ENCODE measurements around the gene SPTBN1. TPM values are rescaled to one million over a fixed set of nuclear protein-coding genes. Genes with fewer than 3 reads are reported as not detected.

SPTBN1 gene
- total and polyA plus RNA-seq, 9 donors = 108 to 314 (median 232) TPM

DNA sequence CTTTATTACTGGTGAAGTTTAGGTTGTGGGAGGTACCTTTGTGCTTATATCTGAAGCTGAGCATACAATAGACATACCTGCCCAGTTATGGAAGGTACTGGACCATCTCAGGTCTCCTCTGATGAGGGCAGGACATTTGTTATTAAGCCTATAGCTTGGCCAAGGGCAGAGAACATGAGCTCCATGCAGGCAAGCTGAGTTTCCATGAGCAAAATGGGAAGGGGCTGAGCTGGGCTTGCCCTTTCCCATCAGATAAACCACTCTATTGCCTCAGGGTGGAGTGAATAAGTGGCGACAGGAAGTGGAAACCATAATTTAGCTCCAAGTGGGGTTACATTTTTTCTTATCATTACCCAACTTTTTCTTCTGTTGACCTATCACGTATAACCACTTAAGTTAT is 227.5 kb downstream of the SPTBN1 start:
- no peak overlapping the region for H3K27ac ChIP-seq
- intact Hi-C loops (cut with DNase I) = no loop called here
- no peaks in the 10 kb centered on the region for H3K27me3 ChIP-seq
- DNase-seq = no peak
- no peak overlapping the region for H3K4me3 ChIP-seq
- TF ChIP-seq POLR2A (IDR thresholded peaks at IDR 0.05) = no peak
- TF ChIP-seq, protein P1, sequence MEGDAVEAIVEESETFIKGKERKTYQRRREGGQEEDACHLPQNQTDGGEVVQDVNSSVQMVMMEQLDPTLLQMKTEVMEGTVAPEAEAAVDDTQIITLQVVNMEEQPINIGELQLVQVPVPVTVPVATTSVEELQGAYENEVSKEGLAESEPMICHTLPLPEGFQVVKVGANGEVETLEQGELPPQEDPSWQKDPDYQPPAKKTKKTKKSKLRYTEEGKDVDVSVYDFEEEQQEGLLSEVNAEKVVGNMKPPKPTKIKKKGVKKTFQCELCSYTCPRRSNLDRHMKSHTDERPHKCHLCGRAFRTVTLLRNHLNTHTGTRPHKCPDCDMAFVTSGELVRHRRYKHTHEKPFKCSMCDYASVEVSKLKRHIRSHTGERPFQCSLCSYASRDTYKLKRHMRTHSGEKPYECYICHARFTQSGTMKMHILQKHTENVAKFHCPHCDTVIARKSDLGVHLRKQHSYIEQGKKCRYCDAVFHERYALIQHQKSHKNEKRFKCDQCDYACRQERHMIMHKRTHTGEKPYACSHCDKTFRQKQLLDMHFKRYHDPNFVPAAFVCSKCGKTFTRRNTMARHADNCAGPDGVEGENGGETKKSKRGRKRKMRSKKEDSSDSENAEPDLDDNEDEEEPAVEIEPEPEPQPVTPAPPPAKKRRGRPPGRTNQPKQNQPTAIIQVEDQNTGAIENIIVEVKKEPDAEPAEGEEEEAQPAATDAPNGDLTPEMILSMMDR (IDR thresholded peaks at IDR 0.05) = no peak
- TF ChIP-seq EP300 (IDR thresholded peaks at IDR 0.05) = no peak
- WGBS, 3 donors = 88 to 90% (median 89%) methylated on average over 2 of the region's 2 CpGs
- H3K4me1 ChIP-seq (ENCODE audit: insufficient read depth) = no peaks in the 10 kb centered on the region
- no peaks in the 10 kb centered on the region for H3K9me3 ChIP-seq
- H3K36me3 ChIP-seq = no peaks in the 10 kb centered on the region

DNA sequence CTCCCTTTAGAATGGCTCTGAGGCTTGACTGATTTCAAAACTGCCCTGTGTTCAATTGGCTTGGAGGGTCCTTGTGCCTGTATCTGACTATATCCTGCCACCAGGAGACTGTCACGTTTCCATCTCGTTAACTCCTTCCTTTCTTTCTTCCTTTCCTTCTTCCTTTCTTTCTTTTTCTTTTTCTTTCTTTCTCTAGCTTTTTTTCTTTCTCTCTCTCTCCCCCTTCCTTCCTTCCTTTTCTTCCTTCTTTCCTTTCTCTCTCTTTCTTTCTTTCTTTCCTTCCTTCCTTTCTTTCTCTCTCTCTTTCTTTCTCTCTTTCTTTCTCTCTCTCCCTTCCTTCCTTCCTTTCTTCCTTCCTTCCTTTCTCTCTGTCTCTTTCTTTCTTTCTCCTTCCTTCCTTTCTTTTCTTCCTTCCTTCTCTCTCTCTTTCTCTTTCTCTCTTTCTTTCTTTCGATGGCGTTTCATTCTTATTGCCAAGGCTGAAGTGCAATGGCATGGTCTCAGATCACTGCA is 229.2 kb downstream of the SPTBN1 start:
- WGBS, 3 donors = 81 to 85% (median 82%) methylated on average over 4 of the region's 4 CpGs
- H3K4me3 ChIP-seq = no peak overlapping the region

DNA sequence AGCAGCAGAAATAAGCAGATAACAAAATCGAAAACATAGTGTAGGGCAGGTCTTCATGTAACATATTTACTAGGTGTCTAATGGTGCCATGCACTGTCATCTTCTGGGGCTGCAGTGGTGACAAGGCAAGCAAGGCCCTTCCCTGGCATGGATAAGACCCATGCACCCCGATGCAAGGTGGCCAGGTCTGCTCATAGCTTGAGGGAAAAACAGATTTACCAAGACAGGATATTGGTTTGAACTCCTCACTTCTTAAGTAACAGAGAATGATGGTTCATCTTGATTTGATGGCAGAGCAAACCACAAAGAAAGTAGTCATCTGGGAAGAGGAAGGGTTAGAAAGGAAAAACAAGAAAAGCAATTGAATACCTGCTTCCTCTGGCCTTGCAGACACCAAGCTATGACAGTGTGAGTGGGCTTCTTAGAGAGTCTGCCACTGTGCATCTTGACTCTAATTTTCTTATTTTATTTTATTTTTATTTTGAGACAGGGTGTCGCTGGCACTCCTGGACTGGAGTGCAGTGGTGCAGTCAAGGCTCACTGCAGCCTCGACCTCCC is 231.5 kb downstream of the SPTBN1 start:
- Histone ChIP-seq H3K27me3 (no peaks in the 10 kb centered on the region), H3K9me3 (no peaks in the 10 kb centered on the region), H3K27ac (no peak overlapping the region), H3K4me1 (ENCODE audit: insufficient read depth) (no peaks in the 10 kb centered on the region), H3K36me3 (no peaks in the 10 kb centered on the region), H3K4me3 (no peak overlapping the region)
- TF ChIP-seq EP300 (IDR thresholded peaks at IDR 0.05) = no peak
- TF ChIP-seq, protein P1 (IDR thresholded peaks at IDR 0.05) = no peak
- no peak for TF ChIP-seq POLR2A (IDR thresholded peaks at IDR 0.05)
- intact Hi-C loops (cut with DNase I) = no loop called here
- 89 to 91% (median 90%) methylated on average over 4 of the region's 4 CpGs for WGBS, 3 donors
- no peak for DNase-seq

More for the DNA sequence above, 229.2 kb downstream of the SPTBN1 start:
- no peaks in the 10 kb centered on the region for H3K27me3 ChIP-seq
- no peaks in the 10 kb centered on the region for H3K9me3 ChIP-seq
- no peak for DNase-seq
- no peaks in the 10 kb centered on the region for H3K4me1 ChIP-seq (ENCODE audit: insufficient read depth)
- intact Hi-C loops (cut with DNase I) = no loop called here
- H3K27ac ChIP-seq = no peak overlapping the region
- TF ChIP-seq, protein P1 (IDR thresholded peaks at IDR 0.05) = no peak
- TF ChIP-seq POLR2A (IDR thresholded peaks at IDR 0.05) (no peak), EP300 (IDR thresholded peaks at IDR 0.05) (no peak)
- no peaks in the 10 kb centered on the region for H3K36me3 ChIP-seq

DNA sequence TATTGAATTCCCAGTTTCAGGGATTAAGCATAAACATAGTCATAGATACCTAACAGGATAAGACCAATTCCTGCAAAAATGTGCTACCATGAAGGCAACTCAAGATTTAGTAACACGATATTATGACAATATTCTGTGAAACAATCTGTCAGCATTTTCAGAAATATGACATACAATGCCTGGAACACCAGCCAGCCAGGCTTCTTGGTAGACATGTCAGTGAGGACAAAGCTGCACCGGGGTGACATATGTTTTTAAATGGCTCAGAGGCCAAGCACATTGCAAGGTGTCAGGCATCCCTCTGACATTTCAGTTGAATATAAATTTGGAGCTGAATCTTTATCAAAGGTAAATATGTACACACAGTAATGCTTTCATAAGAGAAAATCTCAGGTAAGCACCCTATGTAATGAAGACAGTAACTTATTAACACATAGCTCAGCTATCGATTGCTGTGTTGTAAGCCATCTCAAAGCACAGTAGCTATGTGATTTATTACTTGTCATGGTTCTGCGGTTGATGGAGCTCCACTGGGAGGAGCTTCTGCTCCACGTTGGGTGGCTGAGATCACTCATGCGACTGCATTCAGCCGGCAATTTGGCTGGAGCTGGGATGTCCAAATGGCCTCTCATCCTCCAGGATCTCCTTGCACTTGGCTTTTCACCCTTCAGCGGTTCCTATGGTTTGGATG is 235.5 kb downstream of the SPTBN1 start:
- Histone ChIP-seq H3K27me3 (no peaks in the 10 kb centered on the region), H3K36me3 (no peaks in the 10 kb centered on the region), H3K4me1 (ENCODE audit: insufficient read depth) (no peaks in the 10 kb centered on the region), H3K27ac (no peak overlapping the region), H3K4me3 (no peak overlapping the region), H3K9me3 (no peaks in the 10 kb centered on the region)
- intact Hi-C loops (cut with DNase I) = no loop called here
- 84 to 92% (median 87%) methylated on average over 8 of the region's 8 CpGs for WGBS, 3 donors
- no peak for TF ChIP-seq EP300 (IDR thresholded peaks at IDR 0.05)
- no peak for DNase-seq

DNA sequence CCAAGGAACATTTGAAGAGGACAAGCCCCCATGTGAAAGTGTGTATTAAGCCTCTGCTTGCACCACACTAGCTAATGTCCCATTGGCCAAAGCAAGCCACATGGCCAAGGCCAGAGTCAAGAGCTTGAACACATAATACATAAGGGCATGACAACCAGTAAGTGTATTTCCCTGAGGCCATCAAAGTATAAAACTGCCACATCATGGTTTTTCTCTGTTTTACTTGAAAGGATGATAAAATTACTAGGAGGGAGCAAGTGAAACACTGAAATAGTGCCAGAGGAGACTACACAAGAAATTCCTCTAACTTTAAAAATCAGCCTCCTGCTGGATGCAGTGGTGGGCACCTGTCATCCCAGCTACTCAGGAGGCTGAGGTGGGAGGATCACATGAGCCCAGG is 236.4 kb downstream of the SPTBN1 start:
- Histone ChIP-seq H3K27ac (no peak overlapping the region), H3K27me3 (no peaks in the 10 kb centered on the region), H3K4me1 (ENCODE audit: insufficient read depth) (no peaks in the 10 kb centered on the region), H3K9me3 (no peaks in the 10 kb centered on the region), H3K36me3 (no peaks in the 10 kb centered on the region), H3K4me3 (no peak overlapping the region)
- intact Hi-C loops (cut with DNase I) = no loop called here
- TF ChIP-seq, protein P1 (IDR thresholded peaks at IDR 0.05) = no peak
- TF ChIP-seq EP300 (IDR thresholded peaks at IDR 0.05) = no peak
- TF ChIP-seq POLR2A (IDR thresholded peaks at IDR 0.05) = no peak
- DNase-seq = no peak

Measured in ovary (tissue), 9 donors.